Measurements from ENCODE around the gene GRM4.

The GRM4 gene

DNA sequence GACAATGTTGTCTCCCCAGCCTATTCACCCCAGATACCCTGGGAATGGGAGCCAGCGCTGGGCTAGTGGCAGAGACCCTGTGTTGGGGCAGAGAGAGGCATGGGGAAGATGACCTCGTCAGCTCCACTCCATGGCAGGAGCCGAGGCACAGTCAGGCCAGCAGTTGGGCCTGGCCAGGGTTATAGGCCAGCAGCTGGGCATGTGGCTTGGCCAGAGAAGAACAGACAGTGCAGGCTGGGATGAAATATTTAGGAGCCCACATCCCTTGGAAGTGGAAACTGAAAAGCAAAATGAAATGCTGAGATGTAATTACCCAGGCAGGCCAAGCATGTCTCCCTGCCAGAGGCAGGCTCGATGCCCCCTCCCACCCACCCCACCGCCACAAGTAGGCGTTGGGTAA lies 70.0 kb downstream of the GRM4 start:
- H3K4me3 ChIP-seq (ENCODE audit: low read depth, low read length), result no peak overlapping the region
- H3K36me3 ChIP-seq, result peaks cover 2% of the 10 kb centered on the region; the same call in 1 of the 2 replicates
- DNase-seq, result no peak
- TF ChIP-seq, protein P1, sequence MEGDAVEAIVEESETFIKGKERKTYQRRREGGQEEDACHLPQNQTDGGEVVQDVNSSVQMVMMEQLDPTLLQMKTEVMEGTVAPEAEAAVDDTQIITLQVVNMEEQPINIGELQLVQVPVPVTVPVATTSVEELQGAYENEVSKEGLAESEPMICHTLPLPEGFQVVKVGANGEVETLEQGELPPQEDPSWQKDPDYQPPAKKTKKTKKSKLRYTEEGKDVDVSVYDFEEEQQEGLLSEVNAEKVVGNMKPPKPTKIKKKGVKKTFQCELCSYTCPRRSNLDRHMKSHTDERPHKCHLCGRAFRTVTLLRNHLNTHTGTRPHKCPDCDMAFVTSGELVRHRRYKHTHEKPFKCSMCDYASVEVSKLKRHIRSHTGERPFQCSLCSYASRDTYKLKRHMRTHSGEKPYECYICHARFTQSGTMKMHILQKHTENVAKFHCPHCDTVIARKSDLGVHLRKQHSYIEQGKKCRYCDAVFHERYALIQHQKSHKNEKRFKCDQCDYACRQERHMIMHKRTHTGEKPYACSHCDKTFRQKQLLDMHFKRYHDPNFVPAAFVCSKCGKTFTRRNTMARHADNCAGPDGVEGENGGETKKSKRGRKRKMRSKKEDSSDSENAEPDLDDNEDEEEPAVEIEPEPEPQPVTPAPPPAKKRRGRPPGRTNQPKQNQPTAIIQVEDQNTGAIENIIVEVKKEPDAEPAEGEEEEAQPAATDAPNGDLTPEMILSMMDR (IDR thresholded peaks at IDR 0.05; ENCODE audit: low read depth, low read length), result no peak
- no peaks in the 10 kb centered on the region for H3K9me3 ChIP-seq (ENCODE audit: severe bottlenecking)
- H3K27me3 ChIP-seq (ENCODE audit: insufficient read depth, low read depth, severe bottlenecking), result no peaks in the 10 kb centered on the region
- no peak overlapping the region for H3K27ac ChIP-seq

DNA sequence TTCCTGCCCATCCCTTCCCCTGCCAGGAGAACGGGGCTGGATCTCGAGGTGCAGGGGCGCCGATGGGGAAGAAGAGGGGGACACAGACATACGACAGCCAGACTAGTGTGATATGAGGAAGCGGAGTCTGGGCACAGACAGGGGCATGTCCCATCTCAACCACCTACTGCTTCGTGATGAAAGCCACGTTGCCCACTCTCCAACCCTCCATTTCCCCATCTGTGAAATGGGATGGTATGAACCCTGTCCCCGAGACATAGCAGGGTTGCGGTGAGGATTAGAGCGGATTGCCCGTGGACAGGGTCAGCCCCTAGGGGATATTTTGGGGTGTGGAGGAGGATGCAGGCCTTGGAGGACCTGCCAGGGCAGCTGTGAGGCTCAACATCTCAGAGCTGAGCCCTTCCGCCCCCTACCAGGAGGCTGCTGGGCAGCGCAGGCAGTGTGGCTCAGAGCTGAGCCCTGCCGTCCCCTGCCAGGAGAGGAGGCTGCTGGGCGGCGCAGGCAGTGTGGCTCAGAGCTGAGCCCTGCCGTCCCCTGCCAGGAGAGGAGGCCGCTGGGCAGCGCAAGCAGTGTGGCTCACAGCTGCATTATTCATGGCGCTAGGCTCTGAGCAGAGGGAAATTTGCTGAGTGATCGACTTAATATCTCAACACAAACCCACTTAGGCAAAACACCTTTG lies 71.7 kb downstream of the GRM4 start:
- H3K27ac ChIP-seq, result peak overlapping the region; percentile 8; the same call in 1 of the 2 replicates
- H3K27me3 ChIP-seq (ENCODE audit: insufficient read depth, low read depth, severe bottlenecking), result no peaks in the 10 kb centered on the region
- H3K36me3 ChIP-seq, result peaks cover 2% of the 10 kb centered on the region; the same call in 1 of the 2 replicates
- TF ChIP-seq, protein P1 (IDR thresholded peaks at IDR 0.05; ENCODE audit: low read depth, low read length), result peak; percentile 75
- H3K4me3 ChIP-seq (ENCODE audit: low read depth, low read length), result no peak overlapping the region
- DNase-seq, result peak; percentile 59
- no peaks in the 10 kb centered on the region for H3K9me3 ChIP-seq (ENCODE audit: severe bottlenecking)

- Histone ChIP-seq H3K27ac (no peak overlapping the region), H3K27me3 (ENCODE audit: insufficient read depth, low read depth, severe bottlenecking) (no peaks in the 10 kb centered on the region), H3K9me3 (ENCODE audit: severe bottlenecking) (no peaks in the 10 kb centered on the region), H3K4me3 (ENCODE audit: low read depth, low read length) (no peak overlapping the region), H3K36me3 (no peaks in the 10 kb centered on the region; the same call in 1 of the 2 replicates)
- DNase-seq, result no peak
- TF ChIP-seq, protein P1 (IDR thresholded peaks at IDR 0.05; ENCODE audit: low read depth, low read length), result no peak
These were observed 72.3 kb downstream of the GRM4 start for GRCh38 chr6:34073540-34073939.

- DNase-seq, result no peak
- Histone ChIP-seq H3K36me3 (no peaks in the 10 kb centered on the region; the same call in 1 of the 2 replicates), H3K9me3 (ENCODE audit: severe bottlenecking) (no peaks in the 10 kb centered on the region), H3K4me3 (ENCODE audit: low read depth, low read length) (no peak overlapping the region), H3K27me3 (ENCODE audit: insufficient read depth, low read depth, severe bottlenecking) (no peaks in the 10 kb centered on the region), H3K27ac (no peak overlapping the region)
- TF ChIP-seq, protein P1 (IDR thresholded peaks at IDR 0.05; ENCODE audit: low read depth, low read length), result no peak
These were observed 73.2 kb downstream of the GRM4 start for GRCh38 chr6:34072727-34073126.

- no peak for DNase-seq
- TF ChIP-seq, protein P1 (IDR thresholded peaks at IDR 0.05; ENCODE audit: low read depth, low read length), result no peak
- no peaks in the 10 kb centered on the region for H3K27me3 ChIP-seq (ENCODE audit: insufficient read depth, low read depth, severe bottlenecking)
- H3K27ac ChIP-seq, result no peak overlapping the region
- no peak overlapping the region for H3K4me3 ChIP-seq (ENCODE audit: low read depth, low read length)
- H3K36me3 ChIP-seq, result no peaks in the 10 kb centered on the region; the same call in 1 of the 2 replicates
- H3K9me3 ChIP-seq (ENCODE audit: severe bottlenecking), result no peaks in the 10 kb centered on the region
These were observed 74.0 kb downstream of the GRM4 start for GRCh38 chr6:34071884-34072379.
